WERI-Rb-1 (cell line): ENCODE results near the gene IL19.
"Not testable (repeated sequence)": the region's sequence is repeated elsewhere in the genome, so short reads cannot be mapped to it uniquely, and the experiment has no call there.

Experiments used
- DNase-seq: peaks from one replicate; pipeline ENCODE4 v3.0.0-alpha.2; 2020
- H3K27ac ChIP-seq: fragments of 250-450 bp; sonication (Bioruptor Pico); 2 replicates; pipeline ENCODE4 v1.5.1; 2020; ENCODE audit warnings: mild to moderate bottlenecking, moderate library complexity
- H3K27me3 ChIP-seq: fragments of 250-450 bp; sonication (Bioruptor Pico); 2 replicates; pipeline ENCODE4 v1.5.1; 2021; ENCODE audit warnings: mild to moderate bottlenecking, low read depth, moderate library complexity; ENCODE audit not compliant: insufficient read depth, severe bottlenecking
- H3K36me3 ChIP-seq: fragments of 250-450 bp; sonication (Bioruptor Pico); 2 replicates; pipeline ENCODE4 v1.5.1; 2020; ENCODE audit warnings: mild to moderate bottlenecking, moderate library complexity
- H3K4me3 ChIP-seq: 2 replicates; pipeline ENCODE4 v1.5.1; 2011; ENCODE audit warnings: low read depth, mild to moderate bottlenecking, control low read depth, low read length
- H3K9me3 ChIP-seq: fragments of 250-450 bp; sonication (Bioruptor Pico); 2 replicates; pipeline ENCODE4 v1.5.1; 2021; ENCODE audit warnings: mild to moderate bottlenecking, moderate library complexity; ENCODE audit not compliant: severe bottlenecking
- TF ChIP-seq, protein P1 (sequence below): IDR thresholded peaks from 2 replicates; pipeline ENCODE4 v1.5.1; 2011; ENCODE audit warnings: low read depth, mild to moderate bottlenecking, control low read depth, inconsistent platforms, low read length

Gene IL19

DNA sequence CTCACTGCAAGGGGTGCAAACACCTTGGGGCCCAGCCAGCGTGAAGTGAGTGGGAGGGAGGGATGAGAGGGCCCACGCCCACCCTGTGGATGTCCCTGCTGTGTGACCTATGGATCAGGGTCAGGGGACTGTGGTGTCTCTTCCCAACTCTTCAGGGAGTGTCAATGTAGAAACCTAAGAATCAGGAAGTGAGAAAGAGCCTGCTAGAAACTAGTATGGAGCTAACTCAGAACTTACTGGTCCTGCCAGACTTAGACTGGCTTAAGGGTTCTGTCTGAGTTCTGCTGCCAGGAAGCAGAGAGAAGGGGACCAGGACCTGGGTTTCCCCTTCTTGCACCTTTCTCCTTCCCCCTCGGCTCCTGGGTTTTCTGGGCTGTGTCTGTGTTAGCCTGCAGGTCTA is 3.5 kb downstream of the IL19 start:
- Histone ChIP-seq H3K27me3 (peaks cover 92% of the 10 kb centered on the region), H3K27ac (no peak overlapping the region), H3K4me3 (no peak overlapping the region), H3K9me3 (peaks cover 8% of the 10 kb centered on the region), H3K36me3 (no peaks in the 10 kb centered on the region)
- TF ChIP-seq, protein P1, sequence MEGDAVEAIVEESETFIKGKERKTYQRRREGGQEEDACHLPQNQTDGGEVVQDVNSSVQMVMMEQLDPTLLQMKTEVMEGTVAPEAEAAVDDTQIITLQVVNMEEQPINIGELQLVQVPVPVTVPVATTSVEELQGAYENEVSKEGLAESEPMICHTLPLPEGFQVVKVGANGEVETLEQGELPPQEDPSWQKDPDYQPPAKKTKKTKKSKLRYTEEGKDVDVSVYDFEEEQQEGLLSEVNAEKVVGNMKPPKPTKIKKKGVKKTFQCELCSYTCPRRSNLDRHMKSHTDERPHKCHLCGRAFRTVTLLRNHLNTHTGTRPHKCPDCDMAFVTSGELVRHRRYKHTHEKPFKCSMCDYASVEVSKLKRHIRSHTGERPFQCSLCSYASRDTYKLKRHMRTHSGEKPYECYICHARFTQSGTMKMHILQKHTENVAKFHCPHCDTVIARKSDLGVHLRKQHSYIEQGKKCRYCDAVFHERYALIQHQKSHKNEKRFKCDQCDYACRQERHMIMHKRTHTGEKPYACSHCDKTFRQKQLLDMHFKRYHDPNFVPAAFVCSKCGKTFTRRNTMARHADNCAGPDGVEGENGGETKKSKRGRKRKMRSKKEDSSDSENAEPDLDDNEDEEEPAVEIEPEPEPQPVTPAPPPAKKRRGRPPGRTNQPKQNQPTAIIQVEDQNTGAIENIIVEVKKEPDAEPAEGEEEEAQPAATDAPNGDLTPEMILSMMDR = no peak
- no peak for DNase-seq

GRCh38 chr1:206776229-206776628 is 5.7 kb downstream of the IL19 start:
- Histone ChIP-seq H3K4me3 (no peak overlapping the region), H3K36me3 (no peaks in the 10 kb centered on the region), H3K27me3 (peaks cover 90% of the 10 kb centered on the region), H3K27ac (no peak overlapping the region), H3K9me3 (peaks cover 4% of the 10 kb centered on the region)
- no peak for DNase-seq
- TF ChIP-seq, protein P1 = no peak

DNA sequence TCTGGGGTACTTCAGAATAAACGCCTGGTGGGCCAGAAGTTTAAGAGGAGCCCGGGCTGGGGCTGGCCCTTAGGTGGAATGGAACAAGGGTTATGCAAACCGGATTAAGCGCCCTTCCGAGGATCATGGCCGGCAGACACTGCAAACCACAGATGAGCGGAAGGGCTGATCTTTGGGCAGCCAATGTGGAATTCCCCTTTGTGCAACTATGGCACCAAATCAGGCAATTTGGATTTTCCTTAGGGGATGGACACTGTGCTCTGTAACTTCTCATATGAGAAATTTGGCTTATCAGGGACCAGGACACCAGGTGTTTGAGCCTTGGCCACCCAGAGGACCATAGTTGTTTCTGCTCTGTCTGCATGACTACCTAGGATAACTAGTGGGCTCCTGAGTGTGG is 7.5 kb downstream of the IL19 start:
- Histone ChIP-seq H3K4me3 (no peak overlapping the region), H3K36me3 (no peaks in the 10 kb centered on the region), H3K27ac (no peak overlapping the region), H3K27me3 (peaks cover 77% of the 10 kb centered on the region), H3K9me3 (peaks cover 4% of the 10 kb centered on the region)
- DNase-seq = no peak
- TF ChIP-seq, protein P1 = no peak

GRCh38 chr1:206778911-206779310 is 8.3 kb downstream of the IL19 start:
- not testable (repeated sequence) for H3K4me3 ChIP-seq

GRCh38 chr1:206779638-206780037 is 9.1 kb downstream of the IL19 start:
- no peak overlapping the region for H3K4me3 ChIP-seq
- H3K9me3 ChIP-seq = peaks cover 4% of the 10 kb centered on the region
- no peaks in the 10 kb centered on the region for H3K36me3 ChIP-seq
- TF ChIP-seq, protein P1 = no peak
- no peak for DNase-seq
- no peak overlapping the region for H3K27ac ChIP-seq
- peaks cover 68% of the 10 kb centered on the region for H3K27me3 ChIP-seq

More at GRCh38 chr1:206778911-206779310, 8.3 kb downstream of the IL19 start:
- not testable (repeated sequence) for H3K36me3 ChIP-seq, DNase-seq, H3K27ac ChIP-seq, H3K9me3 ChIP-seq
- peaks cover 75% of the 10 kb centered on the region for H3K27me3 ChIP-seq

GRCh38 chr1:206782448-206782847 is 11.9 kb downstream of the IL19 start:
- Histone ChIP-seq H3K27me3 (peaks cover 59% of the 10 kb centered on the region), H3K4me3 (no peak overlapping the region), H3K36me3 (no peaks in the 10 kb centered on the region), H3K9me3 (no peaks in the 10 kb centered on the region), H3K27ac (no peak overlapping the region)
- DNase-seq = no peak
- TF ChIP-seq, protein P1 = no peak
